Measurements from ENCODE around the gene ANKRD55. TPM values are rescaled to one million over a fixed set of nuclear protein-coding genes. Genes with fewer than 3 reads are reported as not detected.
"Not testable (repeated sequence)": the region's sequence is repeated elsewhere in the genome, so short reads cannot be mapped to it uniquely, and the experiment has no call there.

ANKRD55 gene
- total RNA-seq, 1 donor from 2014 or later: 0.96 TPM

- DNase-seq (ENCODE audit: low spot score): peak; percentile 31
Measured at GRCh38 chr5:56145106-56145505, 88.0 kb downstream of the ANKRD55 start.

GRCh38 chr5:56144211-56144610, 88.9 kb downstream of the ANKRD55 start:
- no peak for DNase-seq (ENCODE audit: low spot score)

GRCh38 chr5:56143373-56143714, 89.8 kb downstream of the ANKRD55 start:
- no peak for DNase-seq (ENCODE audit: low spot score)

- DNase-seq (ENCODE audit: low spot score): no peak
Measured at GRCh38 chr5:56142614-56143372, 90.3 kb downstream of the ANKRD55 start.

- DNase-seq (ENCODE audit: low spot score): no peak
Measured at GRCh38 chr5:56142233-56142613, 90.9 kb downstream of the ANKRD55 start.

GRCh38 chr5:56140073-56140472, 93.1 kb downstream of the ANKRD55 start:
- no peak for DNase-seq (ENCODE audit: low spot score)

- DNase-seq (ENCODE audit: low spot score): no peak
Measured at GRCh38 chr5:56130664-56131063, 102.5 kb downstream of the ANKRD55 start.

- DNase-seq (ENCODE audit: low spot score): no peak
Measured at GRCh38 chr5:56129288-56129687, 103.8 kb downstream of the ANKRD55 start.

GRCh38 chr5:56128113-56128512, 105.0 kb downstream of the ANKRD55 start:
- no peak for DNase-seq (ENCODE audit: low spot score)

- DNase-seq (ENCODE audit: low spot score): no peak
Measured at GRCh38 chr5:56126487-56127179, 106.5 kb downstream of the ANKRD55 start.

GRCh38 chr5:56123531-56124243, 109.4 kb downstream of the ANKRD55 start:
- DNase-seq (ENCODE audit: low spot score): peak; percentile 97

GRCh38 chr5:56122360-56122985, 110.7 kb downstream of the ANKRD55 start:
- not testable (repeated sequence) for DNase-seq (ENCODE audit: low spot score)

GRCh38 chr5:56119050-56119449, 114.1 kb downstream of the ANKRD55 start:
- DNase-seq (ENCODE audit: low spot score): no peak

- DNase-seq (ENCODE audit: low spot score): no peak
Measured at GRCh38 chr5:56116599-56117141, 116.5 kb downstream of the ANKRD55 start.

- no peak for DNase-seq (ENCODE audit: low spot score)
Measured at GRCh38 chr5:56115589-56115988, 117.5 kb downstream of the ANKRD55 start.

- no peak for DNase-seq (ENCODE audit: low spot score)
Measured at GRCh38 chr5:56112526-56113121, 120.5 kb downstream of the ANKRD55 start.

- DNase-seq (ENCODE audit: low spot score): no peak
Measured at GRCh38 chr5:56111404-56111781, 121.7 kb downstream of the ANKRD55 start.

- no peak for DNase-seq (ENCODE audit: low spot score)
Measured at GRCh38 chr5:56110646-56111403, 122.3 kb downstream of the ANKRD55 start.

GRCh38 chr5:56108246-56108645, 124.9 kb downstream of the ANKRD55 start:
- peak; percentile 37 for DNase-seq (ENCODE audit: low spot score)

- no peak for DNase-seq (ENCODE audit: low spot score)
Measured at GRCh38 chr5:56106837-56107236, 126.3 kb downstream of the ANKRD55 start.
